HFFc6 (cell line): ENCODE measurements around the gene NLRP12. TPM values are rescaled to one million over a fixed set of nuclear protein-coding genes. Genes with fewer than 3 reads are reported as not detected.
A peak's percentile ranks its signal among the peaks of the same experiment; 100 is the strongest.

Experiments
- DNase-seq: peaks from one replicate; pipeline ENCODE4 v3.0.0-alpha.2; 2018
- H3K27ac Mint-ChIP-seq: 2 replicates; pipeline ENCODE4 v1.8.0; 2020; ENCODE audit warnings: mild to moderate bottlenecking, mixed read lengths
- H3K27me3 Mint-ChIP-seq: 2 replicates; pipeline ENCODE4 v1.8.0; 2021; ENCODE audit warnings: mild to moderate bottlenecking, moderate library complexity, mixed read lengths; ENCODE audit not compliant: insufficient read depth
- H3K36me3 Mint-ChIP-seq: 2 replicates; pipeline ENCODE4 v1.8.0; 2021; ENCODE audit warnings: low read depth, mixed read lengths
- H3K4me1 Mint-ChIP-seq: 2 replicates; pipeline ENCODE4 v1.8.0; 2020; ENCODE audit warnings: low read depth, mixed read lengths
- H3K4me3 Mint-ChIP-seq: 2 replicates; pipeline ENCODE4 v1.8.0; 2020; ENCODE audit warnings: mild to moderate bottlenecking, moderate library complexity, mixed read lengths
- H3K9me3 Mint-ChIP-seq: 2 replicates; pipeline ENCODE4 v1.8.0; 2020; ENCODE audit warnings: mild to moderate bottlenecking, mixed read lengths
- CTCF ChIP-seq: fragments of 200-600 bp; sonication (generic); IDR thresholded peaks from 2 replicates; pipeline ENCODE4 v1.5.0; 2021; ENCODE audit warnings: antibody characterized with exemption, mild to moderate bottlenecking
- total RNA-seq, 6 experiments: library from RNA; stranded (reverse); fragmentation: NEBNext Ultra II Directional; extraction: Animal tissue kit (Norgen Biotek cat#: 25700); gene quantifications; 2 replicates in 1 of 6; 3 replicates in 5 of 6; pipeline ENCODE4 v1.2.3, GENCODE V29; 2021

NLRP12 gene
- total RNA-seq, 6 experiments from 2014 or later: not detected

- H3K9me3 Mint-ChIP-seq: no peaks in the 10 kb centered on the region
- H3K4me3 Mint-ChIP-seq: no peak overlapping the region
- no peak overlapping the region for H3K27ac Mint-ChIP-seq
- no peaks in the 10 kb centered on the region for H3K36me3 Mint-ChIP-seq
- H3K4me1 Mint-ChIP-seq: peaks cover 15% of the 10 kb centered on the region
- no peaks in the 10 kb centered on the region; the same call in 1 of the 2 replicates for H3K27me3 Mint-ChIP-seq
- no peak for DNase-seq
- TF ChIP-seq CTCF: no peak
These were observed 13.2 kb downstream of the NLRP12 start for GRCh38 chr19:53810891-53811290.

GRCh38 chr19:53810187-53810546, 13.9 kb downstream of the NLRP12 start:
- Mint-ChIP-seq H3K27ac (no peak overlapping the region), H3K27me3 (no peaks in the 10 kb centered on the region; the same call in 1 of the 2 replicates)

GRCh38 chr19:53809518-53810186, 14.5 kb downstream of the NLRP12 start:
- H3K4me3 Mint-ChIP-seq: no peak overlapping the region
- H3K27ac Mint-ChIP-seq: no peak overlapping the region
- peaks cover 13% of the 10 kb centered on the region for H3K4me1 Mint-ChIP-seq
- TF ChIP-seq CTCF: peak; percentile 60
- H3K36me3 Mint-ChIP-seq: no peaks in the 10 kb centered on the region
- no peak for DNase-seq
- H3K27me3 Mint-ChIP-seq: no peaks in the 10 kb centered on the region; the same call in 1 of the 2 replicates
- no peaks in the 10 kb centered on the region for H3K9me3 Mint-ChIP-seq

More at GRCh38 chr19:53810187-53810546, 13.9 kb downstream of the NLRP12 start:
- DNase-seq: no peak
- Mint-ChIP-seq H3K4me1 (peaks cover 15% of the 10 kb centered on the region), H3K4me3 (no peak overlapping the region), H3K36me3 (no peaks in the 10 kb centered on the region), H3K9me3 (no peaks in the 10 kb centered on the region)
- no peak for TF ChIP-seq CTCF

GRCh38 chr19:53808710-53809125, 15.4 kb downstream of the NLRP12 start:
- Mint-ChIP-seq H3K4me1 (peaks cover 3% of the 10 kb centered on the region), H3K27ac (no peak overlapping the region), H3K4me3 (no peak overlapping the region), H3K36me3 (no peaks in the 10 kb centered on the region), H3K27me3 (peaks cover 2% of the 10 kb centered on the region), H3K9me3 (no peaks in the 10 kb centered on the region)
- peak; percentile 63 for DNase-seq
- peak; percentile 79 for TF ChIP-seq CTCF

- no peak overlapping the region for H3K4me3 Mint-ChIP-seq
- peaks cover 4% of the 10 kb centered on the region for H3K27me3 Mint-ChIP-seq
- no peak for TF ChIP-seq CTCF
- H3K9me3 Mint-ChIP-seq: no peaks in the 10 kb centered on the region
- no peak for DNase-seq
- H3K4me1 Mint-ChIP-seq: no peaks in the 10 kb centered on the region
- no peaks in the 10 kb centered on the region for H3K36me3 Mint-ChIP-seq
- no peak overlapping the region for H3K27ac Mint-ChIP-seq
These were observed 22.9 kb downstream of the NLRP12 start for GRCh38 chr19:53801257-53801656.
